ENCODE results near the gene HMG20B. TPM values are rescaled to one million over a fixed set of nuclear protein-coding genes. Genes with fewer than 3 reads are reported as not detected.
"Not testable (repeated sequence)": the region's sequence is repeated elsewhere in the genome, so short reads cannot be mapped to it uniquely, and the experiment has no call there.

The HMG20B gene
- total RNA-seq, 2 experiments from 2014 or later: 52.9 to 53.4 TPM

GRCh38 chr19:3573162-3573857 is 566 bp downstream of the HMG20B start:
- ChIA-PET CTCF (interaction anchor here (1.1 kb wide), 1 partner anchor 18 kb away, joined by 3 read pairs; no protein-coding TSS in a partner anchor), POLR2A (interaction anchor here (0.7 to 1.5 kb wide), 6 partner anchors 17 to 189 kb away, joined by 3 to 6 read pairs (median 4); partner anchors contain the start of genes DOHH, MFSD12 and MRPL54)
- peaks cover 13% of the 10 kb centered on the region for H3K36me3 Mint-ChIP-seq (ENCODE audit: low read depth)
- peaks cover 12% of the 10 kb centered on the region for H3K4me1 Mint-ChIP-seq
- no peaks in the 10 kb centered on the region for H3K27me3 Mint-ChIP-seq
- peak overlapping the region; percentile 47 for H3K27ac Mint-ChIP-seq
- H3K4me3 Mint-ChIP-seq: peak overlapping the region; percentile 77
- no peak for DNase-seq
- no peaks in the 10 kb centered on the region for H3K9me3 Mint-ChIP-seq

GRCh38 chr19:3573858-3574637 is 1.3 kb downstream of the HMG20B start:
- no peaks in the 10 kb centered on the region for H3K9me3 Mint-ChIP-seq
- peak overlapping the region; percentile 61 for H3K27ac Mint-ChIP-seq
- H3K4me3 Mint-ChIP-seq: peak overlapping the region; percentile 77
- CTCF ChIA-PET: interaction anchor here (1.1 kb wide), 1 partner anchor 17 kb away, joined by 3 read pairs; no protein-coding TSS in a partner anchor
- peak; percentile 95 for DNase-seq
- POLR2A ChIA-PET: interaction anchor here (0.7 to 1.5 kb wide), 6 partner anchors 17 to 188 kb away, joined by 3 to 6 read pairs (median 4); partner anchors contain the start of genes DOHH, MFSD12 and MRPL54
- H3K27me3 Mint-ChIP-seq: no peaks in the 10 kb centered on the region
- H3K36me3 Mint-ChIP-seq (ENCODE audit: low read depth): peaks cover 13% of the 10 kb centered on the region
- H3K4me1 Mint-ChIP-seq: peaks cover 12% of the 10 kb centered on the region

- H3K4me1 Mint-ChIP-seq: peaks cover 12% of the 10 kb centered on the region
- DNase-seq: no peak
Measured at GRCh38 chr19:3575260-3575741, 2.6 kb downstream of the HMG20B start.

GRCh38 chr19:3575949-3576673 is 3.4 kb downstream of the HMG20B start:
- no peak for DNase-seq
- ChIA-PET POLR2A (no interaction called here), CTCF (interaction anchor here (0.8 kb wide), 1 partner anchor 20 kb away, joined by 3 read pairs; no protein-coding TSS in a partner anchor)
- no peaks in the 10 kb centered on the region for H3K9me3 Mint-ChIP-seq
- H3K27ac Mint-ChIP-seq: no peak overlapping the region
- peaks cover 13% of the 10 kb centered on the region for H3K36me3 Mint-ChIP-seq (ENCODE audit: low read depth)
- H3K27me3 Mint-ChIP-seq: no peaks in the 10 kb centered on the region
- no peak overlapping the region for H3K4me3 Mint-ChIP-seq
- H3K4me1 Mint-ChIP-seq: peaks cover 12% of the 10 kb centered on the region

More at GRCh38 chr19:3575260-3575741, 2.6 kb downstream of the HMG20B start:
- ChIA-PET CTCF (interaction anchor here (0.8 kb wide), 1 partner anchor 19 kb away, joined by 3 read pairs; no protein-coding TSS in a partner anchor), POLR2A (no interaction called here)
- Mint-ChIP-seq H3K27me3 (no peaks in the 10 kb centered on the region), H3K9me3 (no peaks in the 10 kb centered on the region), H3K36me3 (ENCODE audit: low read depth) (peaks cover 13% of the 10 kb centered on the region), H3K27ac (no peak overlapping the region), H3K4me3 (peak overlapping the region; percentile 8)

GRCh38 chr19:3576696-3577443 is 4.1 kb downstream of the HMG20B start:
- CTCF ChIA-PET: no interaction called here
- no peaks in the 10 kb centered on the region for H3K9me3 Mint-ChIP-seq
- H3K4me1 Mint-ChIP-seq: peaks cover 8% of the 10 kb centered on the region
- H3K4me3 Mint-ChIP-seq: no peak overlapping the region
- DNase-seq: no peak
- H3K27me3 Mint-ChIP-seq: no peaks in the 10 kb centered on the region
- H3K36me3 Mint-ChIP-seq (ENCODE audit: low read depth): peaks cover 13% of the 10 kb centered on the region
- POLR2A ChIA-PET: no interaction called here
- H3K27ac Mint-ChIP-seq: no peak overlapping the region

- DNase-seq: no peak
- no peaks in the 10 kb centered on the region for H3K27me3 Mint-ChIP-seq
- H3K9me3 Mint-ChIP-seq: no peaks in the 10 kb centered on the region
- no peak overlapping the region for H3K27ac Mint-ChIP-seq
- ChIA-PET POLR2A (no interaction called here), CTCF (no interaction called here)
- H3K36me3 Mint-ChIP-seq (ENCODE audit: low read depth): peaks cover 13% of the 10 kb centered on the region
- H3K4me1 Mint-ChIP-seq: peaks cover 3% of the 10 kb centered on the region
- no peak overlapping the region for H3K4me3 Mint-ChIP-seq
Measured at GRCh38 chr19:3577723-3578344, 5.1 kb downstream of the HMG20B start.

- Mint-ChIP-seq H3K27ac (no peak overlapping the region), H3K36me3 (ENCODE audit: low read depth) (peaks cover 13% of the 10 kb centered on the region), H3K4me3 (no peak overlapping the region), H3K4me1 (peaks cover 3% of the 10 kb centered on the region), H3K9me3 (no peaks in the 10 kb centered on the region), H3K27me3 (peaks cover 2% of the 10 kb centered on the region)
- ChIA-PET POLR2A (interaction anchor here (1.4 kb wide), 1 partner anchor 46 kb away, joined by 3 read pairs; no protein-coding TSS in a partner anchor), CTCF (no interaction called here)
- DNase-seq: no peak
Measured at GRCh38 chr19:3578390-3578789, 5.6 kb downstream of the HMG20B start.

GRCh38 chr19:3580156-3580934 is 7.6 kb downstream of the HMG20B start:
- POLR2A ChIA-PET: no interaction called here

GRCh38 chr19:3581792-3582191 is 9.0 kb downstream of the HMG20B start:
- H3K9me3 Mint-ChIP-seq; H3K4me1 Mint-ChIP-seq; H3K36me3 Mint-ChIP-seq (ENCODE audit: low read depth); DNase-seq; H3K27ac Mint-ChIP-seq; H3K4me3 Mint-ChIP-seq; POLR2A ChIA-PET; H3K27me3 Mint-ChIP-seq: not testable (repeated sequence)
- CTCF ChIA-PET: interaction anchor here (0.8 kb wide), 1 partner anchor 9 kb away, joined by 3 read pairs; no protein-coding TSS in a partner anchor

More at GRCh38 chr19:3580156-3580934, 7.6 kb downstream of the HMG20B start:
- peaks cover 5% of the 10 kb centered on the region for H3K36me3 Mint-ChIP-seq (ENCODE audit: low read depth)
- CTCF ChIA-PET: no interaction called here
- H3K27me3 Mint-ChIP-seq: peaks cover 4% of the 10 kb centered on the region
- H3K4me1 Mint-ChIP-seq: no peaks in the 10 kb centered on the region
- no peak for DNase-seq
- H3K9me3 Mint-ChIP-seq: no peaks in the 10 kb centered on the region
- H3K27ac Mint-ChIP-seq: no peak overlapping the region
- no peak overlapping the region for H3K4me3 Mint-ChIP-seq

GRCh38 chr19:3584036-3584802 is 11.5 kb downstream of the HMG20B start:
- H3K36me3 Mint-ChIP-seq (ENCODE audit: low read depth); H3K4me1 Mint-ChIP-seq; H3K9me3 Mint-ChIP-seq; CTCF ChIA-PET; POLR2A ChIA-PET; H3K4me3 Mint-ChIP-seq; DNase-seq; H3K27ac Mint-ChIP-seq; H3K27me3 Mint-ChIP-seq: not testable (repeated sequence)

All from activated CD4-positive, alpha-beta memory T cell treated with anti-CD3 and anti-CD28 coated beads, Interleukin-2, amount 10 ng/mL, durations not matched to agents 7 days and 5 days (primary cell).